Choroid plexus epithelial cell (primary cell): ENCODE measurements around the gene ANKRD31.

ENCODE experiments used
- DNase-seq: peaks from one replicate; pipeline ENCODE4 v3.0.0-alpha.2; 2010; ENCODE audit warnings: low read depth
- H3K4me3 ChIP-seq: 2 replicates; pipeline ENCODE4 v1.5.1; 2011; ENCODE audit warnings: low read depth, mild to moderate bottlenecking, control low read depth, low read length, moderate library complexity
- CTCF ChIP-seq: conservative IDR thresholded peaks from 2 replicates; pipeline ENCODE4 v1.5.1; 2011; ENCODE audit warnings: low read depth, mild to moderate bottlenecking, control low read depth, inconsistent platforms, low read length, moderate library complexity

ANKRD31 gene

DNA sequence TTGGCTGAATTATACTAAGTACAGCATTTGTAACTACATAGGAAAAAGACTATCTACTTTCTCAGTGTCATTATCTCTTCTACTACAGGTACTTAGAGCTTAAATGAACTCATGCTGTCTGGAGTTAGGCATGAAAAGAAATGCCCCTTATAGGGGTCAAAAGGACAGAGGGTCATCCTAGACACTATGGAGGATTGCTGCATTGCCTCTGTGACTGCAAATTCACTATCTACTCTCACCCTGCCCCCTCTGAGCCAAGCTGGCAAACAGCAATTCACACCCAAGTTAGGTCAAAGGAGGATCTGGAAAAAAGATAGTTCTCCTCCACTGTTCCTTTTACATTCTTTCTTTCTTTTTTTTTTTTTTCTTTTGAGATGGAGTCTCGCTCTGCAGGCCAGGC is 36.7 kb downstream of the ANKRD31 start:
- no peak overlapping the region for H3K4me3 ChIP-seq
- no peak for DNase-seq
- TF ChIP-seq CTCF = no peak

DNA sequence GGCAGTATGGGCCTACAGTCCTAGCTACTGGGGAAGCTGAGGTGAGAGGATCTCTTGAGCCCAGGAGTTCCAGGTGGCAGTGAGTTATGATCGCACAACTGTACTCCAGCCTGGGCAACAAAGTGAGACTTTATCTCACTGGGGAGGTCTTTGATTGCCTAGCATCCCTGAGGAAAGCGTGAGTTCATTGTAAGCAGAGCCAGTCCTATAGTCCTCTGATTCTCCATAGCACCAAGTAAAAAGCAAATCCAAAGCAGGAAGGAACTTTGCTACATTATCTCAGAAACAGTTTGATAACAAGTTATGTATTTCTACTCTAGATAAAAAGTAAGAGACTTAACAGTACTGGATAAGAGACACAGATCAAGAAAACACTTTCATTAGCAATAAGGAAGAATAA is 37.6 kb downstream of the ANKRD31 start:
- DNase-seq = no peak
- TF ChIP-seq CTCF = no peak
- H3K4me3 ChIP-seq = no peak overlapping the region

- DNase-seq = no peak
- no peak for TF ChIP-seq CTCF
- no peak overlapping the region for H3K4me3 ChIP-seq
Observed at GRCh38 chr5:75197745-75198144, 38.9 kb downstream of the ANKRD31 start.

GRCh38 chr5:75192804-75193203 is 43.9 kb downstream of the ANKRD31 start:
- no peak for DNase-seq
- H3K4me3 ChIP-seq = no peak overlapping the region
- TF ChIP-seq CTCF = no peak

DNA sequence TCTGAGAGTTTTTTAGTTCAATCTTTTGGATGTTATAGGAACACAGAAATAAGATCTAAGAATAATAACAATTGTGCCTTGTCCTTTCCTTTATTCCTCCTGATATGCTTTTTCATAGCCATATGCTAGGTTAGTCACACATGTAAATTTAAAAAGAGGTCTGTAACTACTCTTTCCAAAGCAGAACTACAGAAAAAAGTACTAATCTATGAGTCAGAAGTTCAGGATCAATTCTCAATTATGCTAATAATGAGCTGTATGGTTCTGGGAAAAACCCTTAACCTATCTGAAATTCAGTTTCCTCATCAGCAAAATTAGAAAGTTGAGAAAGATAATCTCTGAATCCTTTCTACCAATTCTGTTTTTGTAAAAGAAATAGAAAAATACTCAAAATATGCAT is 44.4 kb downstream of the ANKRD31 start:
- DNase-seq = no peak
- TF ChIP-seq CTCF = no peak
- no peak overlapping the region for H3K4me3 ChIP-seq

DNA sequence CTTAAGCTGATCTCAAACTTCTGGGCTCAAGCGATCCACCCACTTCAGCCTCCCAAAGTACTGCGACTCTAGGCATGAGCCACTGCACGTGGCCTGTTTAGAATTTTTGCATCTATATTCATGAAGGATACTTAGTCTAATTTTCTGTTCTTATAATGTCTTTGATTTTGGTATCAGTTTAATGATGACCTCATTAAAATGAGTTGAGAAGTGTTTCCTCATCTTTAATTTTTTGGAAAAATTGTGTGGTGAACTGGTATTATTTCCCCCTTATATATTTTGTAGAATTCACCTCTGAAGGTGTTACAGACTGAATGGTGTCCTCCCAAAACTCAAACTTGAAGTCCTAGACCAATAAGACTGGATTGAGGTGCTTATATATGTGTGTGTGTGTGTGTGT is 46.5 kb downstream of the ANKRD31 start:
- no peak for TF ChIP-seq CTCF
- no peak for DNase-seq
- H3K4me3 ChIP-seq = no peak overlapping the region

GRCh38 chr5:75189353-75189752 is 47.3 kb downstream of the ANKRD31 start:
- no peak for TF ChIP-seq CTCF
- no peak for DNase-seq
- no peak overlapping the region for H3K4me3 ChIP-seq
